Measurements from ENCODE around the gene SCAPER. TPM values are rescaled to one million over a fixed set of nuclear protein-coding genes. Genes with fewer than 3 reads are reported as not detected.

The SCAPER gene
- total RNA-seq, 1 experiment from 2014 or later = 7.4 TPM

DNA sequence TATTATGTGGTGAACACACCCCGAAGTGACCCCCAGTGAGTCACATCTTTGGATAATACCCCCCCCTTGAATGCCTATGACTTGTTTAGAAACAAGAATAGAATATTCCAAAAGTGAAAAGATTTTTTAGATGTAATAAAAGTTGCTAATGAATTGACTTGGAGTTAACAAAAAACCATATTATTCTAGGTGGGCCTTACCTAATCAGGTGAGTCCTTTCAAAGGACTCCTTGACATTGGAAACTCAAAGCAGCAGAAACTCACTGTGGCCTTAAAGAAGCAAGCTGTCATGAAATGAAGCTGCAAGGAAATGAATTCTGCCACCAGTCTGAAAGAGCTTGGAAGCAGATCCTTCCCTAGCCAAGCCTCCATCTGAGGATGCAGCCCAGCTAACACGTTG lies 579.4 kb downstream of the SCAPER start:
- Histone ChIP-seq H4K91ac (ENCODE audit: insufficient read length, low read depth, low read length) (no peak overlapping the region), H3K4me1 (ENCODE audit: insufficient read depth, low read length) (no peaks in the 10 kb centered on the region), H3K9me3 (ENCODE audit: control insufficient read depth, low read depth, low read length) (no peaks in the 10 kb centered on the region), H2BK12ac (ENCODE audit: insufficient read length, low read depth, low read length) (no peak overlapping the region), H3K56ac (ENCODE audit: insufficient read length, low read depth, low read length) (no peak overlapping the region), H3K23ac (ENCODE audit: insufficient read length, low read depth, low read length) (no peak overlapping the region), H4K5ac (ENCODE audit: insufficient read length, low read depth, low read length) (no peak overlapping the region), H3K23me2 (ENCODE audit: insufficient read length, low read depth, low read length, poor library complexity, severe bottlenecking) (no peaks in the 10 kb centered on the region), H3K4me2 (ENCODE audit: insufficient read depth, insufficient read length, low read length) (no peak overlapping the region), H2BK5ac (ENCODE audit: insufficient read length, low read length) (no peak overlapping the region), H2BK120ac (ENCODE audit: low read depth, low read length, poor library complexity, severe bottlenecking) (no peak overlapping the region), H3K9ac (ENCODE audit: extremely low read depth, insufficient read length, low read length) (no peak overlapping the region), H2BK20ac (ENCODE audit: low read depth, low read length, poor library complexity, severe bottlenecking) (no peak overlapping the region), H3K14ac (ENCODE audit: insufficient read depth, low read length) (no peak overlapping the region), H2BK15ac (ENCODE audit: low read depth, low read length) (no peak overlapping the region), H3T11ph (ENCODE audit: low read length) (no peak overlapping the region), H3K79me2 (ENCODE audit: insufficient read depth, low read length) (no peaks in the 10 kb centered on the region), H2AFZ (ENCODE audit: low read length) (no peak overlapping the region), H4K8ac (replicated peaks; ENCODE audit: insufficient read length, low read depth, low read length) (no peak overlapping the region), H2AK5ac (ENCODE audit: insufficient read length, low read length) (no peak overlapping the region), H4K20me1 (ENCODE audit: control insufficient read depth, insufficient read depth, insufficient read length) (no peaks in the 10 kb centered on the region), H3K27me3 (ENCODE audit: insufficient read depth, low read length) (no peaks in the 10 kb centered on the region; the same call in 1 of the 2 replicates), H3K18ac (ENCODE audit: insufficient read length, low read depth, low read length) (no peak overlapping the region), H3K27ac (ENCODE audit: insufficient read length, low read depth, low read length) (no peak overlapping the region), H3K4ac (ENCODE audit: low read depth, low read length) (no peak overlapping the region), H3K79me1 (ENCODE audit: insufficient read depth, low read depth, low read length, poor library complexity, severe bottlenecking) (no peaks in the 10 kb centered on the region)
- Mint-ChIP-seq H3K9me3 (no peaks in the 10 kb centered on the region), H3K27ac (no peak overlapping the region), H3K36me3 (ENCODE audit: insufficient read depth in 1 of 3, low read depth in 3 of 3) (no peaks in the 10 kb centered on the region), H3K4me1 (peaks cover 7 to 10% of the 10 kb centered on the region in 2 experiments), H3K4me3 (no peak overlapping the region), H3K27me3 (ENCODE audit: low read depth) (peaks cover 40% of the 10 kb centered on the region)
- TF ChIP-seq CTCF (conservative IDR thresholded peaks at IDR 0.05) = no peak
- WGBS (ENCODE audit: extremely low coverage, insufficient read length, low lambda C conversion rate) = no CpG with 5 or more reads among the region's 2 CpGs
- no peak for DNase-seq

All from H9 (cell line).